HepG2 (cell line): ENCODE results near the gene NRG3. TPM values are rescaled to one million over a fixed set of nuclear protein-coding genes. Genes with fewer than 3 reads are reported as not detected.
A peak's percentile ranks its signal among the peaks of the same experiment; 100 is the strongest.

Experiments
- ATAC-seq: fragments of 200-7000 bp; cut with Tn5 transposase; 3 replicates; pipeline ENCODE4 v1.9.1; 2020; ENCODE audit warnings: mild to moderate bottlenecking, moderate library complexity
- BruUV-seq: library from RNA; stranded (reverse); fragments of 400-500 nt; replicated peaks from 2 replicates; lab custom pipeline; 2021; lab: Mats Ljungman, UMichigan
- CTCF ChIA-PET: fragments of 300-600 bp; formaldehyde crosslinking; extraction: SDS; loops from one replicate; lab custom pipeline; 2021; ENCODE audit warnings: low total read pairs, inconsistent platforms, low intra/inter-chr PET ratio; lab: Yijun Ruan, JAX
- POLR2A ChIA-PET: fragments of 350-600 bp; sonication (Branson Sonifier 250); formaldehyde crosslinking; loops from one replicate; lab custom pipeline; 2020; ENCODE audit warnings: antibody characterized with exemption, inconsistent platforms; lab: Yijun Ruan, JAX
- DNase-seq: peaks from one replicate; pipeline ENCODE4 v3.0.0-alpha.2; 2015; ENCODE audit warnings: low spot score
- FAIRE-seq: peaks from 3 replicates; lab custom pipeline; 2011; peaks lifted over from hg19 to GRCh38; lab: Jason Lieb, UNC
- H2AFZ ChIP-seq: one replicate; pipeline ENCODE4 v1.6.1; 2011; ENCODE audit warnings: low read length, inconsistent platforms
- H3K27ac ChIP-seq: fragments of 300-600 bp; 3 replicates; pipeline ENCODE4 v1.8.0; 2011; ENCODE audit warnings: mixed run types, mild to moderate bottlenecking, mixed read lengths, low read length, inconsistent platforms; ENCODE audit not compliant: insufficient read depth; ENCODE audit errors: extremely low read length
- H3K27me3 ChIP-seq, 2 experiments: fragments of 200-600 bp in 1 of 2; 2 replicates in 1 of 2; 3 replicates in 1 of 2; pipeline versions ENCODE4 v1.6.0 to v1.8.0; 2011; ENCODE audit warnings: low read length in 2 of 2, mild to moderate bottlenecking in 2 of 2, moderate library complexity in 2 of 2, inconsistent platforms in 1 of 2; ENCODE audit not compliant: insufficient read depth in 2 of 2, control insufficient read depth in 1 of 2
- H3K36me3 ChIP-seq, 2 experiments: fragments of 200-600 bp in 1 of 2; replicated peaks in 1 of 2; 2 replicates in 1 of 2; 3 replicates in 1 of 2; pipeline versions ENCODE4 v1.5.1 to v1.8.0; 2011; ENCODE audit warnings: low read length in 2 of 2, inconsistent platforms in 1 of 2; ENCODE audit not compliant: insufficient read depth in 2 of 2, control insufficient read depth in 1 of 2
- H3K4me1 ChIP-seq: 2 replicates; pipeline ENCODE4 v1.5.1; 2012; ENCODE audit warnings: low read length, inconsistent platforms; ENCODE audit not compliant: insufficient read depth
- H3K4me2 ChIP-seq: 2 replicates; pipeline ENCODE4 v1.6.0; 2011; ENCODE audit warnings: low read depth, low read length, inconsistent platforms
- H3K4me3 ChIP-seq, 3 experiments: fragments of 200-600 bp in 1 of 3; sonication (generic), shearing (Covaris generic) in 1 of 3; replicated peaks in 1 of 3; 2 replicates each; pipeline ENCODE4 v1.5.1; 2011 to 2016; ENCODE audit warnings: low read length in 3 of 3, inconsistent platforms in 2 of 3, low read depth in 2 of 3, mild to moderate bottlenecking in 2 of 3, control low read depth in 1 of 3, mixed read lengths in 1 of 3; ENCODE audit not compliant: insufficient read depth in 1 of 3
- H3K79me2 ChIP-seq: one replicate; pipeline ENCODE4 v1.6.1; 2011; ENCODE audit warnings: low read length, inconsistent platforms; ENCODE audit not compliant: insufficient read depth
- H3K9ac ChIP-seq: 2 replicates; pipeline ENCODE4 v1.6.0; 2011; ENCODE audit warnings: mild to moderate bottlenecking, low read depth, low read length, inconsistent platforms; ENCODE audit not compliant: insufficient read depth
- H3K9me3 ChIP-seq: 2 replicates; pipeline ENCODE4 v1.5.1; 2012; ENCODE audit warnings: mild to moderate bottlenecking, low read length
- H4K20me1 ChIP-seq: 2 replicates; pipeline ENCODE4 v1.6.0; 2011; ENCODE audit warnings: inconsistent platforms, mild to moderate bottlenecking, low read length, moderate library complexity; ENCODE audit not compliant: insufficient read depth
- AGO2 ChIP-seq: fragments of 200-400 bp; formaldehyde crosslinking; optimal IDR thresholded peaks from 2 replicates; pipeline ENCODE3; 2017; ENCODE audit warnings: mild to moderate bottlenecking, low read depth, low read length, moderate library complexity
- BRCA1 ChIP-seq: sonication (generic); formaldehyde crosslinking; IDR thresholded peaks from 2 replicates; pipeline ENCODE4 v1.4.0; 2020; ENCODE audit warnings: missing genetic modification reagents
- CTCF ChIP-seq: sonication (generic); formaldehyde crosslinking; IDR thresholded peaks from 2 replicates; pipeline ENCODE4 v1.5.0; 2020; ENCODE audit warnings: mild to moderate bottlenecking, missing genetic modification reagents, moderate library complexity
- DR1 ChIP-seq: sonication (generic); formaldehyde crosslinking; IDR thresholded peaks from 2 replicates; pipeline ENCODE4 v1.8.0; 2021; ENCODE audit warnings: mild to moderate bottlenecking, missing genetic modification reagents, inconsistent platforms
- JUN ChIP-seq: sonication (generic); formaldehyde crosslinking; IDR thresholded peaks from 2 replicates; pipeline ENCODE4 v1.4.0; 2020; ENCODE audit warnings: mild to moderate bottlenecking, missing genetic modification reagents
- KLF13 ChIP-seq: sonication (generic); formaldehyde crosslinking; IDR thresholded peaks from 2 replicates; pipeline ENCODE4 v1.4.0; 2020; ENCODE audit warnings: mild to moderate bottlenecking, missing genetic modification reagents
- NFE2 ChIP-seq: sonication (generic); formaldehyde crosslinking; IDR thresholded peaks from 2 replicates; pipeline ENCODE4 v1.4.0; 2020; ENCODE audit warnings: missing genetic modification reagents
- PAX8 ChIP-seq: sonication (generic); formaldehyde crosslinking; IDR thresholded peaks from 2 replicates; pipeline ENCODE4 v1.8.0; 2022; ENCODE audit warnings: mild to moderate bottlenecking, missing genetic modification reagents, borderline replicate concordance
- PTBP1 ChIP-seq: fragments of 200-400 bp; formaldehyde crosslinking; IDR thresholded peaks from 2 replicates; pipeline ENCODE4 v1.6.1; 2018; ENCODE audit warnings: low read length, low read depth; ENCODE audit not compliant: poor library complexity, severe bottlenecking
- SETDB1 ChIP-seq: sonication (generic); formaldehyde crosslinking; IDR thresholded peaks from 2 replicates; pipeline ENCODE4 v1.5.1; 2020; ENCODE audit warnings: missing genetic modification reagents, mild to moderate bottlenecking, borderline replicate concordance
- SMAD3 ChIP-seq: sonication (generic); formaldehyde crosslinking; IDR thresholded peaks from 2 replicates; pipeline ENCODE4 v1.4.0; 2020; ENCODE audit warnings: missing genetic modification reagents
- SMC3 ChIP-seq: IDR thresholded peaks from 2 replicates; pipeline ENCODE4 v1.6.1; 2011; ENCODE audit warnings: low read length, improper control_type of control experiment
- TMF1 ChIP-seq: sonication (generic); formaldehyde crosslinking; IDR thresholded peaks from 2 replicates; pipeline ENCODE4 v1.8.1; 2022; ENCODE audit warnings: low read depth, missing genetic modification reagents
- ZBTB38 ChIP-seq: sonication (generic); formaldehyde crosslinking; IDR thresholded peaks from 2 replicates; pipeline ENCODE4 v1.5.1; 2020; ENCODE audit warnings: mild to moderate bottlenecking, missing genetic modification reagents
- ZFP37 ChIP-seq: sonication (generic); formaldehyde crosslinking; IDR thresholded peaks from 2 replicates; pipeline ENCODE4 v1.4.0; 2020; ENCODE audit warnings: missing genetic modification reagents, borderline replicate concordance
- ZFP62 ChIP-seq: sonication (generic); formaldehyde crosslinking; IDR thresholded peaks from 2 replicates; pipeline ENCODE4 v1.4.0; 2020; ENCODE audit warnings: missing genetic modification reagents
- ZSCAN31 ChIP-seq: sonication (generic); formaldehyde crosslinking; IDR thresholded peaks from 2 replicates; pipeline ENCODE4 v1.5.0; 2020; ENCODE audit warnings: low read depth, mild to moderate bottlenecking, missing genetic modification reagents
- WGBS: methylation state at CpG from one replicate; pipeline ENCODE4 v1.1.6; 2017; ENCODE audit warnings: low lambda C conversion rate; 5-methylcytosine and 5-hydroxymethylcytosine counted together
- in situ Hi-C: cut with HindIII; loops from 2 replicates; pipeline ENCODE4 v1.10.0; 2017; ENCODE audit warnings: low pct_unique_long_range_greater_than_20kb; ENCODE audit not compliant: extremely low pct_ligation_motif_present
- intact Hi-C: fragments of 100-400 bp; cut with micrococcal nuclease; formaldehyde crosslinking; loops from one replicate; pipeline ENCODE4 v1.10.0; 2022; ENCODE audit not compliant: unreplicated experiment
- polyA plus RNA-seq, 8 experiments: library from polyadenylated mRNA; depleted of rRNA in 3 of 8; stranded (reverse) in 7 of 8; unstranded in 1 of 8; fragments of >200 nt; fragmentation: Illumina TruSeq in 4 of 8; extraction: Trizol in 4 of 8; gene quantifications; 2 replicates each; pipeline versions ENCODE4 v1.2.1 to v1.2.3, GENCODE V29; 2011 to 2016; ENCODE audit warnings: low read depth in 4 of 8, missing spikeins in 1 of 8, mixed read lengths in 1 of 8; ENCODE audit not compliant: insufficient read depth in 1 of 8
- total RNA-seq, 5 experiments: library from RNA; depleted of rRNA; stranded (reverse); fragments of >200 nt; fragmentation: Illumina TruSeq; extraction: Trizol; gene quantifications; 2 replicates each; pipeline ENCODE4 v1.2.3, GENCODE V29; 2016; ENCODE audit warnings: low read depth in 1 of 5

NRG3 gene
- total and polyA plus RNA-seq, 2 of the 13 experiments (the other 11 are each of a cell fraction or from before 2014, with no cell fraction given), result not detected

GRCh38 chr10:82811621-82812020 is 936.6 kb downstream of the NRG3 start:
- POLR2A ChIA-PET, result no interaction called here
- no peak overlapping the region for H3K27ac ChIP-seq
- H3K79me2 ChIP-seq, result no peaks in the 10 kb centered on the region
- H2AFZ ChIP-seq, result no peak overlapping the region
- H3K27me3 ChIP-seq, result no peaks in the 10 kb centered on the region
- ATAC-seq, result no peak
- WGBS, result 6% methylated on average over 1 of the region's 1 CpG
- TF ChIP-seq DR1 (CRISPR knock-in tag) (no peak), SMC3 (peak; percentile 14; the same call in 1 of the 2 replicates)
- H3K4me1 ChIP-seq, result no peaks in the 10 kb centered on the region
- H3K4me3 ChIP-seq, result no peak overlapping the region
- no TSS peak for BruUV-seq
- in situ Hi-C loops (loop anchor here (25.0 kb wide), 1 partner anchor 1051 kb away; no protein-coding TSS in a partner anchor), intact Hi-C loops (loop anchor here (5.0 kb wide), 1 partner anchor 1061 kb away; no protein-coding TSS in a partner anchor)
- CTCF ChIA-PET, result interaction anchor here (1.1 kb wide), 1 partner anchor 1215 kb away, joined by 3 read pairs; no protein-coding TSS in a partner anchor
- DNase-seq, result no peak
- no peak overlapping the region for H3K4me2 ChIP-seq
- no peaks in the 10 kb centered on the region for H3K36me3 ChIP-seq
- H3K9me3 ChIP-seq, result peaks cover 35% of the 10 kb centered on the region
- H4K20me1 ChIP-seq, result no peaks in the 10 kb centered on the region
- H3K9ac ChIP-seq, result no peak overlapping the region
- FAIRE-seq, result no peak

- Histone ChIP-seq H2AFZ (no peak overlapping the region), H3K4me1 (no peaks in the 10 kb centered on the region), H3K36me3 (no peaks in the 10 kb centered on the region), H3K79me2 (no peaks in the 10 kb centered on the region), H3K27ac (no peak overlapping the region), H3K27me3 (no peaks in the 10 kb centered on the region), H3K9me3 (peaks cover 46% of the 10 kb centered on the region), H3K4me3 (no peak overlapping the region), H4K20me1 (no peaks in the 10 kb centered on the region), H3K4me2 (no peak overlapping the region), H3K9ac (no peak overlapping the region)
- intact Hi-C loops, result loop anchor here (5.0 kb wide), 1 partner anchor 1058 kb away; no protein-coding TSS in a partner anchor
- no peak for FAIRE-seq
- POLR2A ChIA-PET, result no interaction called here
- in situ Hi-C loops, result loop anchor here (25.0 kb wide), 1 partner anchor 1048 kb away; no protein-coding TSS in a partner anchor
- DNase-seq, result peak; percentile 2
- no peak for ATAC-seq
- BruUV-seq, result no TSS peak
- 25% methylated on average over 5 of the region's 5 CpGs for WGBS
- CTCF ChIA-PET, result no interaction called here
- no peak for TF ChIP-seq SMAD3 (CRISPR knock-in tag)
- no peak for TF ChIP-seq BRCA1 (CRISPR knock-in tag)
- TF ChIP-seq CTCF (CRISPR knock-in tag), result no peak
- TF ChIP-seq PTBP1, result no peak
- no peak for TF ChIP-seq TMF1 (CRISPR knock-in tag)
- no peak for TF ChIP-seq ZFP37 (CRISPR knock-in tag)
- no peak for TF ChIP-seq JUN (CRISPR knock-in tag)
- no peak for TF ChIP-seq SETDB1
- no peak for TF ChIP-seq AGO2
- TF ChIP-seq ZBTB38 (CRISPR knock-in tag), result no peak
- no peak for TF ChIP-seq NFE2 (CRISPR knock-in tag)
- no peak for TF ChIP-seq PAX8 (CRISPR knock-in tag)
- TF ChIP-seq ZFP62 (CRISPR knock-in tag), result no peak
- no peak for TF ChIP-seq ZSCAN31 (CRISPR knock-in tag)
- TF ChIP-seq KLF13, result no peak
These were observed 938.9 kb downstream of the NRG3 start for GRCh38 chr10:82813856-82814255.
